Inflammatory macrophage treated with lipopolysaccharide for 1 hour (primary cell): ENCODE measurements around the gene FBXO17.
A peak's percentile ranks its signal among the peaks of the same experiment; 100 is the strongest.
"Not testable (repeated sequence)": the region's sequence is repeated elsewhere in the genome, so short reads cannot be mapped to it uniquely, and the experiment has no call there.

ENCODE experiments used
- DNase-seq, 2 donors: peaks; one replicate each; pipeline ENCODE4 v3.0.0-alpha.2; 2020 to 2022

Gene FBXO17

GRCh38 chr19:38975214-38975860 is at the start of gene FBXO17:
FBXO17 (minus strand) TSS chr19:38975742; CDS start chr19:38950319, 25,423 bp downstream.
- DNase-seq, result no peak

GRCh38 chr19:39024875-39025641 is 49.5 kb upstream of the FBXO17 start:
- no peak for DNase-seq

- no peak for DNase-seq
Measured at GRCh38 chr19:39021063-39021462, 45.5 kb upstream of the FBXO17 start.

GRCh38 chr19:39017646-39018045 is 42.1 kb upstream of the FBXO17 start:
- no peak for DNase-seq

- DNase-seq, result no peak
Measured at GRCh38 chr19:39017026-39017425, 41.5 kb upstream of the FBXO17 start.

GRCh38 chr19:39014037-39014436 is 38.5 kb upstream of the FBXO17 start:
- DNase-seq, result no peak

GRCh38 chr19:39009001-39009400 is 33.5 kb upstream of the FBXO17 start:
- DNase-seq, result no peak

GRCh38 chr19:39008137-39008536 is 32.6 kb upstream of the FBXO17 start:
- DNase-seq, result no peak

- DNase-seq, result no peak
Measured at GRCh38 chr19:39007096-39007495, 31.6 kb upstream of the FBXO17 start.

- no peak for DNase-seq
Measured at GRCh38 chr19:39004403-39004802, 28.9 kb upstream of the FBXO17 start.

GRCh38 chr19:39003796-39004195 is 28.3 kb upstream of the FBXO17 start:
- DNase-seq, result no peak

GRCh38 chr19:39003188-39003587 is 27.6 kb upstream of the FBXO17 start:
- DNase-seq, result no peak

GRCh38 chr19:39001041-39001440 is 25.5 kb upstream of the FBXO17 start:
- no peak for DNase-seq

- not testable (repeated sequence) for DNase-seq
Measured at GRCh38 chr19:38997576-38997975, 22.0 kb upstream of the FBXO17 start.

- DNase-seq, result peak; percentile 15 to 23
Measured at GRCh38 chr19:38993271-38993670, 17.7 kb upstream of the FBXO17 start.

- no peak for DNase-seq
Measured at GRCh38 chr19:38990949-38991697, 15.6 kb upstream of the FBXO17 start.

GRCh38 chr19:38989614-38990013 is 14.1 kb upstream of the FBXO17 start:
- DNase-seq, result not testable (repeated sequence)

- no peak for DNase-seq
Measured at GRCh38 chr19:38989066-38989605, 13.6 kb upstream of the FBXO17 start.

- not testable (repeated sequence) for DNase-seq
Measured at GRCh38 chr19:38988627-38989026, 13.1 kb upstream of the FBXO17 start.

GRCh38 chr19:38987745-38988144 is 12.2 kb upstream of the FBXO17 start:
- DNase-seq, result not testable (repeated sequence)

- no peak for DNase-seq
Measured at GRCh38 chr19:38985262-38985661, 9.7 kb upstream of the FBXO17 start.

GRCh38 chr19:38980583-38981374 is 5.2 kb upstream of the FBXO17 start:
- no peak for DNase-seq

GRCh38 chr19:38979812-38980211 is 4.3 kb upstream of the FBXO17 start:
- no peak for DNase-seq
